GM10847 (cell line): Measurements from ENCODE around the gene OAT.
A peak's percentile ranks its signal among the peaks of the same experiment; 100 is the strongest.

Source experiments
- POLR2A ChIP-seq: IDR thresholded peaks from 2 replicates; pipeline ENCODE4 v1.6.1; 2011; ENCODE audit not compliant: insufficient read length; ENCODE audit errors: extremely low read depth

Gene OAT

GRCh38 chr10:124418726-124419501, at the start of gene OAT:
Gene OAT (minus strand): TSS chr10:124418923. CDS start chr10:124412171, 6,752 bp downstream.
- peak; percentile 76 for TF ChIP-seq POLR2A

- no peak for TF ChIP-seq POLR2A
These were observed 48.4 kb upstream of the OAT start for GRCh38 chr10:124467165-124467564.

GRCh38 chr10:124465777-124466488, 47.2 kb upstream of the OAT start:
- TF ChIP-seq POLR2A, result no peak

- no peak for TF ChIP-seq POLR2A
These were observed 46.5 kb upstream of the OAT start for GRCh38 chr10:124465003-124465776.

GRCh38 chr10:124464028-124464965, 45.6 kb upstream of the OAT start:
- no peak for TF ChIP-seq POLR2A

GRCh38 chr10:124462348-124462695, 43.6 kb upstream of the OAT start:
- TF ChIP-seq POLR2A, result no peak

- no peak for TF ChIP-seq POLR2A
These were observed 43.1 kb upstream of the OAT start, which contains the start of gene LHPP for GRCh38 chr10:124461642-124462347. Gene LHPP (plus strand): TSS chr10:124461823. CDS start chr10:124461863, 40 bp downstream.

- TF ChIP-seq POLR2A, result no peak
These were observed 41.4 kb upstream of the OAT start for GRCh38 chr10:124460144-124460543.

GRCh38 chr10:124459395-124459794, 40.7 kb upstream of the OAT start:
- TF ChIP-seq POLR2A, result no peak

- TF ChIP-seq POLR2A, result no peak
These were observed 40.2 kb upstream of the OAT start for GRCh38 chr10:124458889-124459288.

GRCh38 chr10:124458473-124458872, 39.8 kb upstream of the OAT start:
- TF ChIP-seq POLR2A, result no peak

GRCh38 chr10:124455441-124455840, 36.7 kb upstream of the OAT start:
- TF ChIP-seq POLR2A, result no peak

- TF ChIP-seq POLR2A, result no peak
These were observed 35.4 kb upstream of the OAT start for GRCh38 chr10:124453960-124454610.

- no peak for TF ChIP-seq POLR2A
These were observed 32.6 kb upstream of the OAT start for GRCh38 chr10:124451276-124451675.

- TF ChIP-seq POLR2A, result no peak
These were observed 32.0 kb upstream of the OAT start for GRCh38 chr10:124450783-124451057.
